T-helper 17 cell (primary cell): ENCODE measurements around the gene EDC3. TPM values are rescaled to one million over a fixed set of nuclear protein-coding genes. Genes with fewer than 3 reads are reported as not detected.
A peak's percentile ranks its signal among the peaks of the same experiment; 100 is the strongest.

Experiments used
- ATAC-seq: fragments of 150-1000 bp; cut with Tn5 transposase; 2 replicates; pipeline ENCODE4 v1.10.0; 2021; ENCODE audit warnings: mild to moderate bottlenecking, moderate library complexity
- DNase-seq, 3 donors: peaks; one replicate each; pipeline versions ENCODE4 v3.0.0 to v3.0.0-alpha.2; 2020 to 2021
- H3K9me3 ChIP-seq: one replicate; pipeline ENCODE4 v1.7.0; 2013; ENCODE audit warnings: low read length, mild to moderate bottlenecking; ENCODE audit not compliant: control insufficient read depth, poor library complexity, severe bottlenecking
- H3K27ac Mint-ChIP-seq: one replicate; pipeline ENCODE4 v1.8.0; 2022; ENCODE audit warnings: mild to moderate bottlenecking, moderate library complexity, mixed read lengths
- H3K27me3 Mint-ChIP-seq: one replicate; pipeline ENCODE4 v1.8.0; 2022; ENCODE audit warnings: mixed read lengths
- H3K36me3 Mint-ChIP-seq: one replicate; pipeline ENCODE4 v1.8.0; 2022; ENCODE audit warnings: low read depth, mixed read lengths
- H3K4me1 Mint-ChIP-seq: one replicate; pipeline ENCODE4 v1.8.0; 2022; ENCODE audit warnings: mild to moderate bottlenecking, mixed read lengths
- H3K4me3 Mint-ChIP-seq: one replicate; pipeline ENCODE4 v1.8.0; 2022; ENCODE audit warnings: mild to moderate bottlenecking, moderate library complexity, mixed read lengths
- total RNA-seq, 4 donors: library from RNA in 2 of 4; stranded (reverse) in 2 of 4; gene quantifications; one replicate each; pipeline ENCODE4 v1.2.3 and lab custom pipeline; 2022 to 2026

EDC3 gene
- total RNA-seq, 2 donors from 2014 or later, result 18.1 to 24.0 TPM

DNA sequence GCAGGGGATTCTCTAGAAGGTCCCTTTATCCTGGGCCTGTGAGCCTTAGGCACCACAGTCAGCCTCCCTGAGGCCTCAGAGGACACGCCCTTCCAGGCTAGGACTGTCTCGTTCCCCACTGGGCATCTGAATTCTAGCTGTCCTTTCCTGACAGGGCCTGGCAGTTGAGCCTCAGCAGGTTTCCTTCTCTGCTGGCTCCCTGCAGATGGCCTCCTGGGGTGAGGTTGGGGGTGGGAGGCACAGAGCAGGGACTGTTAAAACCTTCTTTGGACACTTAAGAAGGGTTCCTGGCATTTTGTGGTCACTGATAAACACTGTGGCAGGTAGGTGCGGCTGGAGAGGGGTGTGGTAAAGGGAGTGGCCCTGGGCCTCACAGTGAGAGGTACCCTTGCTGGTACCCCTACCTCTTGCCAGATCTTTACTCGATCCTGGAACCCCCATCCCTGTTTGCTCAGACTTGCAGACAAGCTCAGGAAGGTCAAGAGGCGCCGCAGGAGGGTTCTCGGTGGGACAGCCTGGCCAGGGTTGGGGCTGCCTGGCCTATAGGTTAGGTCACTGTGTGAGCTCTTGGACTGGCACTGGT lies 71.7 kb downstream of the EDC3 start:
- no peaks in the 10 kb centered on the region for H3K27me3 Mint-ChIP-seq
- peak overlapping the region; percentile 36 for H3K4me3 Mint-ChIP-seq
- no peak for DNase-seq
- H3K9me3 ChIP-seq, result no peaks in the 10 kb centered on the region
- peaks cover 21% of the 10 kb centered on the region for H3K4me1 Mint-ChIP-seq
- ATAC-seq, result no peak
- H3K36me3 Mint-ChIP-seq, result peaks cover 9% of the 10 kb centered on the region
- peak overlapping the region; percentile 24 for H3K27ac Mint-ChIP-seq

DNA sequence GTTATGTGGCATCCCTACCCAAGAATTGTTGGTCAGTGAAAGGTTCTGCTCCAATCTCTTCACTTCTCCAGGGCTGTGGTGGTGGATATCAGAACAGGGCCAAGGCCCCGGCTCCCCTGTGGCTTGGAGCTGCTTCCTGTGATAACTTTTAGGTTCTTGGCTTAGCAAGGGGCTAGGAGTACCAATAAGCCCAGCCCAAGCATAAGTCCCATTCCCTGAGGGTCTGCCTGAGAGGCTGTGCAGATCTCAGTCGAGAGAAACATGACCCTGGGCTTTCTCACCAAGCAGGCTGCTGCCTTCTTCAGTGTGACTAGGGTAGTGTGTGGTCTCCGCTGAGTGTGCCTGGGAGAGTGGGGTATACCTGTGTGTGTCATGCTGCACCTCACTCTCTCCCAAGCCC lies 73.1 kb downstream of the EDC3 start:
- no peak for ATAC-seq
- Mint-ChIP-seq H3K27me3 (no peaks in the 10 kb centered on the region), H3K4me1 (peaks cover 21% of the 10 kb centered on the region), H3K4me3 (no peak overlapping the region), H3K36me3 (peaks cover 9% of the 10 kb centered on the region), H3K27ac (peak overlapping the region; percentile 53)
- no peak for DNase-seq
- no peaks in the 10 kb centered on the region for H3K9me3 ChIP-seq

DNA sequence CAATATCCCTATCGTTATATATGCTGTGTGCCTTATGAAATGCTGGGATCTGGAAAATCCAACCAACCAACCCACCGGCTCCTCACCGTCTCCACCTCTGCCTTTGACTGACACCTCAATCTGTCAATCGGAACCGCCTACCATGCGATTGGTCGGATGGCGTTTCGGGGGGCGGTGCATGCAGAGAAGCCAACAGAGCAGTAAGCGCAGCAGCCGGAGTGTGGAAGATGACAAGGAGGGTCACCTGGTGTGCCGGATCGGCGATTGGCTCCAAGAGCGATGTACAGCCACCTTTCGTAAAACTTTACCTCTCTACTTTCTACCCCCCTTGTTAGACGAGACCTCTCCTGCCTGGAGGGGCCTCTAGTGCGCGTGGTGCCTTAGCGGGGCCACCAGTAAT lies 73.9 kb downstream of the EDC3 start:
- Mint-ChIP-seq H3K27ac (no peak overlapping the region), H3K27me3 (no peaks in the 10 kb centered on the region), H3K4me1 (peaks cover 30% of the 10 kb centered on the region), H3K36me3 (peaks cover 9% of the 10 kb centered on the region), H3K4me3 (no peak overlapping the region)
- no peak for ATAC-seq
- no peaks in the 10 kb centered on the region for H3K9me3 ChIP-seq
- no peak for DNase-seq

DNA sequence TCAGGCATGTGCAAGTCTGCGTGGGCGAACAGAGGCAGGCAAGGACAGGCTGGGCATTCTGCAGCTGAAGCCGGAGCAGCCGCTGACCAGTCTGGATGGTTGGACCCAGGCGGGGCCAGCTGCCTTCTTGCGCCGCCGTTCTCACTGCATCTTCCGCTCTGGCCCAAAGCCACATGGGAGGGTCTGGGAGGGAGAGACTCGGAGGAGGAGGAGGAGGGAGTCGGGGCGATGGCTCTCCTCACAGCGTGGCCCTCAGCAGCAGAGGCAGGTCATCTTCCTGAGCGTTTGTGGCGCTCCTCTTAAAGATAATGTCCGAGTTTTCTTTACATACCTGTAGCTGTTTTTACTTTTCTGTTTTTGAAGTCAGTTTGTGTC lies 74.3 kb downstream of the EDC3 start:
- Mint-ChIP-seq H3K27ac (peak overlapping the region; percentile 83), H3K36me3 (peaks cover 9% of the 10 kb centered on the region), H3K4me1 (peaks cover 34% of the 10 kb centered on the region), H3K27me3 (no peaks in the 10 kb centered on the region), H3K4me3 (peak overlapping the region; percentile 66)
- ATAC-seq, result no peak
- DNase-seq, result no peak
- H3K9me3 ChIP-seq, result no peaks in the 10 kb centered on the region

DNA sequence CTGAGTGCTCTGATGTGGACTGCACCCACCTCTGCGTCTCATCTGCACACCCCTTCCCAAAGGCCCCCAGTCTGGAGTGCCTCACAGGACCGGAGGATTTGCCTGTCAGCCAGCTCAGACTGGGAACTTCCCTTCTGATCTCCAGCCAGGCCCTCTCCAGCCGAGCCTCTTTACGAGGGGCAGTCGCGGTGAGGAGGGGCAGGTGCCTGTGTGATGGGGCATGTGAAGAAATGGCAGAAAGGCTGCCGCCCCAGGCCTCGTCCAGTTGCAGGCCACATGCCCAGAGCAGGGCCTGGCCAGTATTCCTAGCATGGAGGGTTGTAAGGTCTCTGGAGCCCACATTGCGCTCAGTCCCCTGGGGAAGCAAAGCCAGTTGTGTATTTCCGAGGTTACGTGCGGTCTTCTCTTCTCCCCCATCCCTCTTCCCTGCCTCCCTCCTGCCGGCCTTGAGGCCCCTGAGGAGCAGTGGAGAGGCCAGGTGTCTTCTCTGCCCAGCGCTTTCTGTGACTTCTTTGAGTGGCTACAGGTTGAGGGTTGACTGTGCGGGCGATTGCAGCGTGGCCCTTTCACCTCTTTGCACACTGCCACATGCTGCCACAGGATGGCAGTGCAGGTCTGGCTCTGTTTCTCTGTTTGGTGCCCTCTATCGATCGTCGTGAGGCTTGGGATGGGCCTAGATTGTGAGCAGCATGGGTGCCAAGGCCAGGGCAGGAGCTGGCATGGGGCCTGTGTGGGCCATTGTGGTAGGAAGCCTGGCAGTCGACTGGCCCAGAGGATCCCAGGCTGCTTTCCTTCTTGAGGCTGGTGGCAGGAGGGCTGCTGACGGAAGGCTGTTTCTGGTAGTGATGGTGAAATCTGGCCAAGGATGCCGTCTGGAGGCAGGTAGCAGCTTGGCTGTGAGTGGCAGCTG lies 74.9 kb downstream of the EDC3 start:
- Mint-ChIP-seq H3K4me3 (peak overlapping the region; percentile 66), H3K27ac (peak overlapping the region; percentile 83), H3K36me3 (peaks cover 6% of the 10 kb centered on the region), H3K4me1 (peaks cover 38% of the 10 kb centered on the region), H3K27me3 (no peaks in the 10 kb centered on the region)
- DNase-seq (peak; percentile 49 to 63 (median 55)), ATAC-seq (peak; percentile 91)
- H3K9me3 ChIP-seq, result no peaks in the 10 kb centered on the region

DNA sequence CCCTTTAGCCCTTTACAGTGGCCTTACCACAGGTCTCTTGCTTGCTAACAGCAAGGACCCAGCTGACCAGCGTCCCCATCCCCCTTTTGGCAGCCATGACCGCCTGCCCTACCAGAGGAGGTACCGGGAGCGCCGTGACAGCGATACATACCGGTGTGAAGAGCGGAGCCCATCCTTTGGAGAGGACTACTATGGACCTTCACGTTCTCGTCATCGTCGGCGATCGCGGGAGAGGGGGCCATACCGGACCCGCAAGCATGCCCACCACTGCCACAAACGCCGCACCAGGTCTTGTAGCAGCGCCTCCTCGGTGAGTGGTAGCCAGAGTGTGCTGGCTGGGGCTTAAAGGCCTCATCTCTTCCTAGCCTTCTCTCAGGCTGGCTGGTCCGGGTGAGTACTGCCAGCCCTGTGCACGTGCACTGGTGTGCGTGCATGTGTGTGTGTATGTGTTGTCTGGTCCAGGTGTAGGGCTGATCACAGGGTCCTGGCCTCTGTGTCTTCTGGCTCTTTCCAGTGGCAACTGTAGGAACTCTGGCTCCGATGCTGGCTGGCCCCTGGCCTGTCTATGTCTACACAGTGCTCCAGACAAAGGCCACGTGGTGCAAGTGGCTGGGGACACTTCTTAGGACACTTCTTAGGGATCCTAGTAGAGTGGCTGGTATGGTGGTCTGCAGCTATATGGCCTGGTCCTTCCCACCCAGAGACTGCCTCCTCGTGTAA lies 75.7 kb downstream of the EDC3 start:
- Mint-ChIP-seq H3K4me1 (peaks cover 38% of the 10 kb centered on the region), H3K36me3 (peaks cover 6% of the 10 kb centered on the region), H3K27ac (peak overlapping the region; percentile 83), H3K4me3 (no peak overlapping the region), H3K27me3 (no peaks in the 10 kb centered on the region)
- ATAC-seq (no peak), DNase-seq (no peak)
- no peaks in the 10 kb centered on the region for H3K9me3 ChIP-seq

DNA sequence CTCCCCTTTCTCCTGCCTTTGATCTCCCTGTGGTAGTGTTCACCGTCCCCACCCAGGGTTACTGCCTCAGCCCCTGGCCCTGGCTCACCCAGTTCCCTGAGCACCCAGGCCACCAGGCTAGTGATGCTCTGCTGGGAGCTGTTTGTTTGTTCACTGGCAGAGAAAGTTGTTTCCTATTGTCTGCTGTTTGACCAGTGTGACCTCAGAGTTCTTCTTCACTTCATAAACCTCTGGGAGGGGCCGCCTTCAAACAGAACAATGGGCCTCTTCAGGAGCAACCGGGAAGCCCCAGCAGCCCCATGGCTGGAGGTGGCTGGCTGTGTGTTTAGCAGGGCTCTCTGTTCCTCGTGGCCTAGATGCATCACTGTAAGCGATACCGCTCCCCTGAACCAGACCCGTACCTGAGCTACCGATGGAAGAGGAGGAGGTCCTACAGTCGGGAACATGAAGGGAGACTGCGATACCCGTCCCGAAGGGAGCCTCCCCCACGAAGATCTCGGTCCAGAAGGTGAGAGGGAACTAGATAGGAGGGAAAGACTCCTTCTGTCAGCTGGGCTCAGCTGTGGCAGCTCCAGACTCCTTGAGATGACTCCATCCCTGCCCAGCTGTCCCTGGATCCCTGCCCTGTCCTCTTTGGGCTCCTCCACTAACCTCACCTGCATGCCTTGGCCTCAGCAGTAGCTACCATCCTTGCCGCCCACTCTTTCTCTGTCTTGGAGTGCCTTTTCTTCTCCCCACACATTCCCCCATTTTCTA lies 76.8 kb downstream of the EDC3 start:
- no peak for ATAC-seq
- H3K4me3 Mint-ChIP-seq, result peak overlapping the region; percentile 15
- H3K27ac Mint-ChIP-seq, result peak overlapping the region; percentile 96
- DNase-seq, result no peak
- H3K4me1 Mint-ChIP-seq, result peaks cover 38% of the 10 kb centered on the region
- peaks cover 6% of the 10 kb centered on the region for H3K36me3 Mint-ChIP-seq
- H3K27me3 Mint-ChIP-seq, result no peaks in the 10 kb centered on the region
- H3K9me3 ChIP-seq, result no peaks in the 10 kb centered on the region

DNA sequence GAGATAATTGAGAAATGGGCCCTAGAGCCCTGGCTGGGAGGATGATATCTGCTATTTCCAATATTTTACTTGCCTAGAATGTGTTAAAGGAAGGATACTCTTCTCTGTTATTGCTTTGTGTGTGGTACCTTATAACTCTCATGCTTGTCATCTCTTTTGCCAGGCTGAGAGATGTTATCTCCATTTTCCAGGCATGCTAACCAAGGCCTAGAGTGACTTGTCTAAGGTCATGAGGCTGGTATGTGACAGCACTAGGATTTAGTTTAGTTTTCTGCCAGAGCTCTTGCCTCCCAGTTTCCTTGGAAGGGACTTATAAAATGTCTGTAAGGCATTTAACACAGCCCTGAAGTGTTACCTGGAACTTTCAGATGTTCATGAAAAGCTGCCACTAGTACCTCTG lies 78.8 kb downstream of the EDC3 start:
- Mint-ChIP-seq H3K36me3 (peaks cover 6% of the 10 kb centered on the region), H3K27me3 (no peaks in the 10 kb centered on the region), H3K4me3 (peak overlapping the region; percentile 94), H3K27ac (peak overlapping the region; percentile 96), H3K4me1 (peaks cover 39% of the 10 kb centered on the region)
- no peak for ATAC-seq
- DNase-seq, result no peak
- no peaks in the 10 kb centered on the region for H3K9me3 ChIP-seq

DNA sequence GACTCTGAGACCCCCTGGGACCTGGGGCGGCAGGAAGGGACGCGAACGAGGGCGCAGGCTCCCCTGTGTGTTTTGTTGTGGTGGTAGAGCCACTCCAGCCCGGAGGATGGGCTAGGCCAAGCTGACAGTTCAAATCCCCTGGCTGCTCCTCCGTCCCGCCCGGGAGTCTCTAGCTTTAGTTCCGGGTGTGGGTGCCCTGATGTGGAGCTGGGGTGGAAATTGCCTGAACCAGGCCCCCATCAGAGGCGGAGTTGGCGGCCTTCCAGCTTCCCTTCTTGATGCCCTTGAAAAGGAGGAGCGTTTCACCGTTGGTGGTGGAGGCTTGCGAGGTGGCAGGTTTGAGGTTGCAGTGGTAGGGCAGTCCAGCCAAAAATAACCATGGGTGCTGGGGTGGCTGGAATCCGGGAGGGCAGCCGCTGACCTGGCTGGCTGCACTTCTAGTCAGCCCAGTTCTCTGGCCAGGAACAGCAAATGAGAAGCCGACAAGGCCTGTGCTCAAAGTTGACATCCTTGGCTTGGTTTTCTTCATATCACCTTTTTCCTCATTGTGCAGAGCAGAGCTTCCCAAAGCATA lies 79.4 kb downstream of the EDC3 start:
- Mint-ChIP-seq H3K4me1 (peaks cover 39% of the 10 kb centered on the region), H3K4me3 (peak overlapping the region; percentile 94), H3K36me3 (peaks cover 4% of the 10 kb centered on the region), H3K27ac (peak overlapping the region; percentile 96), H3K27me3 (no peaks in the 10 kb centered on the region)
- ATAC-seq, result no peak
- H3K9me3 ChIP-seq, result no peaks in the 10 kb centered on the region
- DNase-seq, result peak; percentile 55 to 66 (median 59)

DNA sequence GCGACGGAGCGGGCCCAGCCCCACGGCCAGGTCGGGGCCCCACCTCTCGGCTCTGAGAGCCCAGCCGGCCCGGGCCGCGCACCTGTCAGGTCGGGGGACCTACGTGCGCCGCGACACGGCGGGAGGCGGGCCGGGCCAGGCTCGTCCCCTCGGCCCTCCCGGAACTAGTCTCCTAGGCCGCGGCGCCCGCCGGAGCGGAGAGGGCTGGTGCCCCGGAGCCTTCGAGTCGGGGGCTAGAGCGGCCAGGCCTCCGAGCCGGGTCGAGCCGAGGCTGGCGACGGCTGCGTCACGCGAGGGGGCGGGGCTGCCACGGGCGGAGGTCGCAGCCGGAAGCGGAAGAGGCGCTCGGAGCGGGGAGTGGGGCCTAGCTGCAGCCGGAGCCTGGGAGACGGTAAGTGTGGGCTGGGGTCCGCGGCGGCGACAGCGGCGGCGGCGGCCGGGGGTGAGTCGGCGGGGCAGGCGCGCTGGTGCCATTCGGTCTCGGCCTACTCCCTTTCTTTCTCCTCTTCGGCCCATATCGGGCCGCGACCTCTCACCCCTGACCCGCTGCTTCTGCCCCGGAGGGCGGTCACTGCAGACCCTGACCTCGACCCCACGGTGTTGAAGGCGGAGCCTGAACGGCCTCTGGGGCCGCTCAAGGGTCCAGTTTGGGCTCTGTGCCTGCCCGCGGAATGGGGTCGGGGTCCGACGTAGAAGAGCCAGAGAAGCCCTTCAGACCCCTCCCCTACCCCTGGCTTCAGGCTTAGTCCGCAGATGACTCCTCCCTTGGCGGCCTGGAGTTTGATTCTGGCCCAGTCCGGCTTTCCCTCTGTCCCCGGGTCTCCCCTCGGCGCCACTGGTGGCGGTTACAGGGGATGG lies 80.1 kb downstream of the EDC3 start, which contains the start of gene CLK3:
Gene CLK3, plus strand, starts transcription at position 329 of the 858 bp plus-strand sequence. CDS start 3,361 bp downstream, outside the sequence.
- ATAC-seq (peak; percentile 78), DNase-seq (peak; percentile 91 to 98 (median 94))
- Mint-ChIP-seq H3K4me3 (peak within 1 kb of the TSS; percentile 94), H3K4me1 (peaks cover 34% of the 10 kb centered on the region), H3K27me3 (no peaks in the 10 kb centered on the region), H3K36me3 (no peaks in the 10 kb centered on the region), H3K27ac (peak within 1 kb of the TSS; percentile 96)
- no peaks in the 10 kb centered on the region for H3K9me3 ChIP-seq

DNA sequence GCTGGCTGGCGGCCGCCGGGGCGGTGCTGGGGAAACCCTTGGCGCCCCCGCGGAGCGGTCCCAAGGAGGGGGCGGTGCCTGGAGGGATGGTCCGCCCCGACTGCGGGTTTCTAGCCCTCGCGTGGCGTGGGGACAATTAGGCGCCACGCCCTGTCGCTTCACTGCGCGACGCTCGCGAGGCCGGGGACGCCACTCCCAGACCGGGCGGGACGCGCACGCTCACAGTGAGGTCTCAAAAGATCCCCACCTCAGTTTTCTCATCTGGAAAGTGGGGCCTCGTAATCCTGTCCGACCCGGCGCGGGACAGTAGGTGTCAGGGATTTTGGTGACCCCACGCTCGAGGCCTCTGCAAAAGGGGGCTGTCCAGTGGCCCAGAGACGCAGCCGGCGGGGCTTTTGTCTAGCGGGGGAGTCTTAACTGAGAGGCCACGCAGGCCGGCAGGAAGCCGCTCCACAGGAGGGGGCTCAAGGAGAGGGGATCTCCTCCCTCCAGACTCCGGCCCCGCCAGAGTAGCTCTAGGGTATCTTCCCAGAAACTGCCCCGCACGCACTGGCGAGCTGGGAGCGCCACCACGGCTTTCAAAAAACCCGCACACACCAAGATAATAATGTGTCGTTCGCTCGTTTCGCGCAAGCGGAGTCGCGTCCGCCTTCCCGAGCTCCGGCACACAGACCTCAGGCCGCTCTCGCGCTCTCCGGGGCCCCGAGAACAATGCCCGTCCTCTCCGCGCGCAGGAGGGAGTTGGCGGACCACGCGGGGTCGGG lies 80.9 kb downstream of the EDC3 start:
- H3K36me3 Mint-ChIP-seq, result no peaks in the 10 kb centered on the region

More for the DNA sequence above, 80.9 kb downstream of the EDC3 start:
- H3K27ac Mint-ChIP-seq, result peak overlapping the region; percentile 96
- H3K9me3 ChIP-seq, result no peaks in the 10 kb centered on the region
- peaks cover 29% of the 10 kb centered on the region for H3K4me1 Mint-ChIP-seq
- ATAC-seq (peak; percentile 75), DNase-seq (peak; percentile 91 to 97 (median 96))
- H3K27me3 Mint-ChIP-seq, result no peaks in the 10 kb centered on the region
- H3K4me3 Mint-ChIP-seq, result peak overlapping the region; percentile 94
